Measurements from ENCODE around the gene JSRP1. TPM values are rescaled to one million over a fixed set of nuclear protein-coding genes. Genes with fewer than 3 reads are reported as not detected.

Gene JSRP1
- total RNA-seq, 4 donors from 2014 or later, result not detected

GRCh38 chr19:2202366-2202765 lies 53.9 kb downstream of the JSRP1 start:
- TF ChIP-seq, protein P1, sequence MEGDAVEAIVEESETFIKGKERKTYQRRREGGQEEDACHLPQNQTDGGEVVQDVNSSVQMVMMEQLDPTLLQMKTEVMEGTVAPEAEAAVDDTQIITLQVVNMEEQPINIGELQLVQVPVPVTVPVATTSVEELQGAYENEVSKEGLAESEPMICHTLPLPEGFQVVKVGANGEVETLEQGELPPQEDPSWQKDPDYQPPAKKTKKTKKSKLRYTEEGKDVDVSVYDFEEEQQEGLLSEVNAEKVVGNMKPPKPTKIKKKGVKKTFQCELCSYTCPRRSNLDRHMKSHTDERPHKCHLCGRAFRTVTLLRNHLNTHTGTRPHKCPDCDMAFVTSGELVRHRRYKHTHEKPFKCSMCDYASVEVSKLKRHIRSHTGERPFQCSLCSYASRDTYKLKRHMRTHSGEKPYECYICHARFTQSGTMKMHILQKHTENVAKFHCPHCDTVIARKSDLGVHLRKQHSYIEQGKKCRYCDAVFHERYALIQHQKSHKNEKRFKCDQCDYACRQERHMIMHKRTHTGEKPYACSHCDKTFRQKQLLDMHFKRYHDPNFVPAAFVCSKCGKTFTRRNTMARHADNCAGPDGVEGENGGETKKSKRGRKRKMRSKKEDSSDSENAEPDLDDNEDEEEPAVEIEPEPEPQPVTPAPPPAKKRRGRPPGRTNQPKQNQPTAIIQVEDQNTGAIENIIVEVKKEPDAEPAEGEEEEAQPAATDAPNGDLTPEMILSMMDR (IDR thresholded peaks at IDR 0.05), result no peak
- ATAC-seq (ENCODE audit: low FRiP score), result no peak
- no peak for DNase-seq (ENCODE audit: low spot score)

Small RNA genes lying within 50 kb of the gene (small RNA-seq; reads per million reads assigned to genes)
- gene MIR1227, result 1.0 reads per million

Other genes with a start within 250 kb of the JSRP1 start
- gene BTBD2, start 240.7 kb downstream of the JSRP1 start, total RNA-seq, result 10 to 100 TPM; 37.1 to 58.3 (median 52.8) TPM
- 100 to 1,000 TPM; 133 to 232 (median 178) TPM for gene MKNK2, start 205.2 kb downstream of the JSRP1 start, total RNA-seq
- 10 to 100 TPM; 29.7 to 51.7 (median 44.8) TPM for gene MOB3A, start 160.1 kb downstream of the JSRP1 start, total RNA-seq
- 1 to 10 TPM; 3.7 to 5.5 (median 4.6) TPM for gene IZUMO4, start 159.5 kb downstream of the JSRP1 start, total RNA-seq
- gene AP3D1, start 104.9 kb downstream of the JSRP1 start, total RNA-seq, result 100 to 1,000 TPM in 1 of 4 donors, 10 to 100 TPM in 3; 66.7 to 107 (median 79.6) TPM
- 10 to 100 TPM in 3 of 4 donors, 1 to 10 TPM in 1; 8.2 to 52.4 (median 15.3) TPM for gene DOT1L, start 92.5 kb downstream of the JSRP1 start, total RNA-seq
- gene PLEKHJ1, start 20.1 kb downstream of the JSRP1 start, total RNA-seq, result 10 to 100 TPM; 45.0 to 67.5 (median 52.3) TPM
- 10 to 100 TPM; 13.2 to 31.1 (median 24.5) TPM for gene SF3A2, start 19.6 kb downstream of the JSRP1 start, total RNA-seq
- 1 to 10 TPM in 1 of 4 donors, under 1 TPM in 2, not detected in 1; 0.25 to 1.1 (median 0.72) TPM for gene AMH, start 7.1 kb downstream of the JSRP1 start, total RNA-seq
- 1 to 10 TPM in 3 of 4 donors, under 1 TPM in 1; 0.09 to 9.1 (median 1.3) TPM for gene PEAK3, start 25.8 kb upstream of the JSRP1 start, total RNA-seq
- gene LINGO3, start 51.7 kb upstream of the JSRP1 start, total RNA-seq, result under 1 TPM in 1 of 4 donors, not detected in 3; 0.19 TPM
- 100 to 1,000 TPM; 101 to 142 (median 115) TPM for gene LSM7, start 72.2 kb upstream of the JSRP1 start, total RNA-seq
- 10 to 100 TPM; 24.0 to 42.6 (median 27.4) TPM for gene SPPL2B, start 72.3 kb upstream of the JSRP1 start, total RNA-seq
- under 1 TPM in 1 of 4 donors, not detected in 3; 0.12 TPM for gene TMPRSS9, start 103.8 kb upstream of the JSRP1 start, total RNA-seq
- gene TIMM13, start 171.2 kb upstream of the JSRP1 start, total RNA-seq, result 10 to 100 TPM; 28.8 to 43.6 (median 41.1) TPM
- 10 to 100 TPM; 14.1 to 37.5 (median 23.0) TPM for gene LMNB2, start 200.5 kb upstream of the JSRP1 start, total RNA-seq
- gene GADD45B, start 219.7 kb upstream of the JSRP1 start, total RNA-seq, result 100 to 1,000 TPM; 120 to 726 (median 425) TPM